Measurements from ENCODE around the gene PLPP7. TPM values are rescaled to one million over a fixed set of nuclear protein-coding genes. Genes with fewer than 3 reads are reported as not detected.

The PLPP7 gene
- total RNA-seq: 10 to 100 TPM in 1 of 2 donors, 1 to 10 TPM in 1; 4.7 to 13.4 TPM

DNA sequence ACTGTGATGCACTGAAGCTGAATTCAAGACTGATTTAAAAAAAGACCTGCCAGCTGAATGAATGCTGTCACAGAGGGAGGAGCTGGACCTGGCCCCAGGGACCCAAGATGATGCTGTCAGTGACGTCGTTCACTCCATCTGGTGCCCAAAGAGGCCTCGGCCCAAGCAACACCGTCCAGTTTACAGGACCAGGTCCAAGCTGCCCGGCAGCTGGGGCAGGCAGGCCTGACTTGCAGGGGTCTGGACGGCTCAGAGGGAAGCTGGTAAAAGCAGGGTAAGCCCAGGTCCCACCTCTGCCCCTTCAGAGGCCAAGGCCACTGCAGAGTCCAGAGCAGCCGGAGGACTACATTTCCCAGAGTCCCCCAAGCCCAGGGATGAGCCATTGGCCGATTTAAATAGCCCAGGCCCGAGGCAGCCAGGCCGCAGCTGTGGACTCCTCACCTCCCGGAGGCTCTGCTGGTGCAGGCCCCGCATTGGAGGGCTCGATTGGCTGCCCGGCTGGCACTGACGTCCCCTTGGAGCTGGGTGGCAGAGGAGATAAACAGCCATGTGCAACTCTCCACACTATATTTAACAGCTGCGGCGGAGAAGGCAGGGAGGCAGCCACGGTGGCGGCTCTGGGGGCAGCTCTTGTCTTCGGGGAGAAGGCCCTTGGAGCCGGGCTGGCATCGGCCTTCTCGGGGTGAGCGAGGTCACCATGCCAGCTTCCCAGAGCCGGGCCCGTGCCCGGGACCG, at the start of gene PLPP7:
PLPP7 (plus strand) TSS at position 423 of the 735 bp plus-strand sequence; CDS start at position 698, 275 bp downstream.

DNA sequence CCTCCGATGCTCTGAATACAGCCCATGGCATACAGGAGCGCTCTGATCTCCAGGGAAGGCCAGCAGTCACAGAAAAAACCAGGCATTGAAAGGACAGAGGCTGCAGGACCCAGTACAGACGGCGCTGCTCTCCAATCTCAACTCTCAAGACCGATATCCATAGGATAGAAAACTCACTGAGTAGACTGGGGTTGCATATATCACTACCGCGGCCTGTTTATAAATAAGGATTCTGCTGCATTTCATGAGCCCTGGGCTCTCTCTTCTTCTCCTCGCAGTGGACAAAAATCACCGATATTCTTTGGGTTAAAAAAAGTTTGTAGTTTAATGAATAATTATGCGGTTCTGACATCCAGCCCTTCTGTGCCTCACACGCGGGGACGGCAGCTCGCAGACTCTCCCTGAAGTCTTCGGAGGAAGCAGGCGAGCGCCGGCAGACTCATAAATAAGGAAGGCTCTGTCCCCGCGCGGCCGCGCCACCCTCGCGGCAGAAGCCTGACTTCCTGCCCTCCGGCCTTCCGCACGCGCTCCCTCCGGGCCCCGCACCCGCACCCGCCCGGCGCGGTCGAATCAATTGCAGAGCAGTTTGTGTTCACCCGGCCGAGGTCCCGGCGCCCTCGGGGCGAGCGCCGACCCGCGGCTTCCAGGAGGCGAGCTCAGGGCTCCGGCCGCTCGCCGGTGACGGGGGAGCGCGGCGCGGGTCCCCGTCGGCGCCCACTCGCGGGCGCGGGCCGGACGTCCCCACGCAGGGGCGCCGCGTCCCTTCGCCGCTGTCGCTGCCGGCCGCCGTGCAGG, 13.2 kb upstream of the PLPP7 start, which contains the start of gene FAM78A:
FAM78A (minus strand) TSS at position 417 of the 795 bp plus-strand sequence; CDS start at position 86, 331 bp downstream.

Other genes starting within 250 kb of the PLPP7 start
- gene AIF1L, start 193.2 kb upstream of the PLPP7 start, total RNA-seq: 10 to 100 TPM; 39.6 to 62.6 TPM
- gene NUP214, start 164.1 kb upstream of the PLPP7 start, total RNA-seq: 10 to 100 TPM; 19.6 to 21.6 TPM
- gene FAM78A, start 13.2 kb upstream of the PLPP7 start, total RNA-seq: 1 to 10 TPM; 6.3 to 7.6 TPM
- gene PRRC2B, start 104.4 kb downstream of the PLPP7 start, total RNA-seq: 10 to 100 TPM; 59.9 to 60.9 TPM
- gene POMT1, start 213.2 kb downstream of the PLPP7 start, total RNA-seq: 10 to 100 TPM; 22.0 to 22.4 TPM
- 10 to 100 TPM; 42.0 to 42.3 TPM for gene UCK1, start 241.5 kb downstream of the PLPP7 start, total RNA-seq